GM12892 (cell line): ENCODE results near the gene STH.

Experiments
- DNase-seq: peaks from one replicate; pipeline ENCODE4 v3.0.0; 2011; ENCODE audit not compliant: insufficient read length
- FAIRE-seq: peaks from 2 replicates; lab custom pipeline; 2011; peaks lifted over from hg19 to GRCh38; lab: Jason Lieb, UNC
- POLR2A ChIP-seq: IDR thresholded peaks from 2 replicates; pipeline ENCODE4 v1.6.1; 2011; ENCODE audit warnings: low read depth, low read length, control low read depth
- POLR2AphosphoS5 ChIP-seq: IDR thresholded peaks from 2 replicates; pipeline ENCODE4 v1.6.1; 2011; ENCODE audit warnings: low read depth, low read length, control low read depth
- TAF1 ChIP-seq: IDR thresholded peaks from 2 replicates; pipeline ENCODE4 v1.6.1; 2011; ENCODE audit warnings: low read depth, mild to moderate bottlenecking, control low read depth, low read length, borderline replicate concordance

STH gene

DNA sequence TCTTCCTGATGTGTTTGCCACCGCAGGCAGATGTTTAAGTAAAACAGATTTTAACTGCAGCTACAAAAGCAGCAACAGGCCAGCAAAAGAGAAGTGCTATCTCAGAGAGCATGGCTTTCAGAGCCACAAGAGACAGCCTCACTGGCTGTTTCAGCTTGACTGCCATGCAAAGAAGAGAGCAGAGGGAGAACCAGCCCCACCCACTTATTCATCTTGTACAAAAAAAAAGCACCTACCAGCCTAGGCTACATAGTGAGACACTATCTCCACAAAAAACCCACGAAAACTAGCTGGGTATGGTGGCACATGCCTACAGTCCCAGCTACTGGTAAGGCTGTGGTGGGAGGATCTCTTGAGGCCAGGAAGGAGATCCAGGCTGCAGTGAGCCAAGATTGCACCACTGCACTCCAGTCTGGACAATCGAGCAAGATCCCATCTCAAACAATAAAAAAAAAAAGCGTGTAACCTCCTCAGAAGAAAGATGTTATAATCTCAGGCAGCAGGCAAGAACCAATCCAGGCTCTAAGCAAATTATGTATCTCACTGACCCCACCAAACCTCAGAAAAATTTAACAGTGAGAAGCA lies 30.0 kb downstream of the STH start:
- TF ChIP-seq POLR2A (no peak), TAF1 (no peak), POLR2AphosphoS5 (no peak)
- no peak for DNase-seq
- no peak for FAIRE-seq

GRCh38 chr17:46029627-46030026 lies 30.6 kb downstream of the STH start:
- TF ChIP-seq TAF1 (no peak), POLR2A (no peak), POLR2AphosphoS5 (no peak)
- DNase-seq, result no peak
- no peak for FAIRE-seq

- no peak for FAIRE-seq
- DNase-seq, result no peak
- TF ChIP-seq TAF1 (no peak), POLR2A (no peak), POLR2AphosphoS5 (no peak)
Observed at GRCh38 chr17:46030752-46031151, 31.7 kb downstream of the STH start.

GRCh38 chr17:46031440-46031839 lies 32.4 kb downstream of the STH start:
- DNase-seq, result no peak
- FAIRE-seq, result no peak
- no peak for TF ChIP-seq POLR2AphosphoS5
- TF ChIP-seq TAF1, result no peak
- TF ChIP-seq POLR2A, result no peak

DNA sequence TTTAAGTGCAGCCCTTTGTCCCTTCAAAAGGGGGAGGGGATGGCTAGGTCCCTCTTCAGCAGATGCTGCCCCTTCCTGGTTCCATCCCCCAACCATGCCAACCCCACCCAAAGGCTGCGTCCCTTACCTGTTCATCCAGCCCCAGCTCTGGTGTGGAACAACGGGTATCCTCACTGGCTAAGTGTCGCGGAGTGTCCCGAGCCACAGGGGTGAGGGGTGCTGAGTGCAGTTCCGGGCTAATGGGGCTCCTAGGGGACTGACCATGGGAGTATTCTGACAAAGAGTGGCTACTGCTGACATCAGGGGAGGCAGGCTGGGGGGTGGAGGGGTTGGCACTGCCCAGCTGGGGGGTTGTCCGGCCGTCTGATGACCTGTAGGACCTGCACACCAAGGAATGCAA lies 32.9 kb downstream of the STH start:
- FAIRE-seq (no peak), DNase-seq (no peak)

GRCh38 chr17:46032909-46033308 lies 33.9 kb downstream of the STH start:
- TF ChIP-seq POLR2AphosphoS5 (no peak), TAF1 (no peak), POLR2A (no peak)
- DNase-seq (no peak), FAIRE-seq (no peak)

More for the DNA sequence above, 32.9 kb downstream of the STH start:
- TF ChIP-seq POLR2AphosphoS5 (no peak), POLR2A (no peak), TAF1 (no peak)

GRCh38 chr17:46033392-46033791 lies 34.3 kb downstream of the STH start:
- no peak for FAIRE-seq
- TF ChIP-seq POLR2AphosphoS5 (no peak), POLR2A (no peak), TAF1 (no peak)
- no peak for DNase-seq

DNA sequence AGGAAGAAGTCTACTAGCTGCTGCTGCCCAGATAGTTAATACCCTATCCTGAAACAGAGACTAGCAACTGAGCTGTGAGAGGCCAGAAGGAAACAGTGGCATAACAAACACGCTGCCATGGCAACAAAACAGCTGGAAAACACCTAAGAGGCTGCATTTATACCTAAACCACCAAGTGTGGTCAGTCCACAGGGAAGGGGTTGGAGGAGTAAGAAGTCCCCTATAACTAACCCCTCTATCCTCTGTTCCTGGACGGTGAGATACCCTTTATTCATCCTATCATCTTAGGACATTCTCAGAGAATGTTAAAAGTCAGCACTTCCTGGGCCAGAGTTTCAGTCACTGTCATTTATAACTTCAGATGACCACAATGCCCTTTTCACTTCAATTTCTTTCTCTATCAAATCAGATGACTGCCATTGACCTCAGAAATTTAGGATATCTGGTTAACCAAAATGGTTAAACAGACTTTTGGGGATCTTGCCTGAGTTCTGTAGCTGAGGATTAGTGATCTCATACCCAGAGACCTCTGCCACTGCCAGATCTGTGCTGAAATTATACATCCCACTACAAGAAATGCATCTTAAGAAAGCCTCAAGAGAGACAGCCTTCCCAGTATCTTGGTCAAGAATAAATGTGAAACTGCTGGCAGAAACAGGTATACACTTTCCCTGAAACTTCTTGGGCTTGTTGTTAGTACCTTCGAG lies 36.2 kb downstream of the STH start:
- TF ChIP-seq POLR2A, result no peak
- FAIRE-seq (no peak), DNase-seq (no peak)

DNA sequence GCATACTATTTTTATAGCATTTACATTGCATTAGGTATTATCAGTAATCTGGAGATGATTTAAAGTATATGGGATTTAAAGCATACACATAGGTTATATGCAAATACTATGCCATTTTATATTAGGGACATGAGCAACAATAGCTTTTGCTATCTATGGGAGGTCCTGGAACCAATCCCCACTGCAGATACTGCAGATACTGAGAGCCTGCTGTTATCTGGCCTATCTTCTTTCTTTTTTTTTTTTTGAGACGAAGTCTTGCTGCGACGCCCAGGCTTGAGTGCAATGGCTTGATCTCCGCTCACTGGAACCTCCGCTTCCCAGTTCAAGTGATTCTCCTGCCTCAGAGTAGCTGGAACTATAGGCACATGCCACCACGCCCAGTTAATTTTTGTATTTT lies 37.4 kb downstream of the STH start:
- TF ChIP-seq POLR2A, result no peak
- TF ChIP-seq TAF1, result no peak
- TF ChIP-seq POLR2AphosphoS5, result no peak
- FAIRE-seq (no peak), DNase-seq (no peak)

DNA sequence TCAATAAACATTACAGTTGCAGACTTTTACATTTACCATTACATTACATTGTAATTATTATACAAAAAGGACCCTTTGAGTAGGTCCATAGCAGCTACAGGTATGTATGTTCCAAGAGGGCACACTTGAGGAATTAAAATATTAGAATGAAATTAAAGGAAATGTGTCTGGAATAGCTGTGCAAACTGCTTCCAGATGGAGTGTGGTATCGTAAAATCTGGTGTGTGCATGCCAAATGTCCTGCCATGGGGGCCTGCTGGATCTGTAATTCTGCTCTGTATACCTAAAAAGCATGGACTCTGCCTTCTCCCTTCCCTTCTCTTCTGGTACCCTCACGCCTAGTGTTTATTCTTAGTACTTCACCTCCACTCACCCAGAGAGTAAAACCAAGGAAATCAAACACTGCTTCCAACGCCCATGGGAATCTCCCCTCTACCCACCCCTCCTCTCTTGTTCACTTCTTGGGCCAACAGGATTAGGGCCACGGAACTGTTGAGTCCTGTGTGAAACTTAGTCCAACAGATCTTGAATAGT lies 38.7 kb downstream of the STH start:
- no peak for TF ChIP-seq TAF1
- TF ChIP-seq POLR2A, result no peak
- FAIRE-seq, result no peak
- DNase-seq, result no peak

DNA sequence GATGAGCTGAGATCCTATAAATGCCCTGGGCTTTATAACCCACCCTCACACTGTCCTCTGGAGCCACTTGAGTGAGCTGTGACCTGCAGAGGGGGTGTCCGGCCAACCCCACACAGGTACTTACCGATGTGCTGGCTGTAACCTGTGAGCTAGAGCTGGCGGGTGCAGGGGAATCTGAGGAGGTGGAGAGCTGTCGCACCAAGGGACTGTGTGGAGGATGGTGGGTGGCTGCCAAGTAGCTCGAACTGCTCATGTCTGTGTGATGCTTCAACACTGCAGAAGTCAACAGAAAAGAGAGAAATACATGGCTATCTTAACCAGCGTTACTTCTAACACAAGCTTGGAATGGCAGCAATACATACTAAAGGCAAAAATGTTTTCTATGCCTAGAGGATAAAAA lies 39.4 kb downstream of the STH start:
- FAIRE-seq, result no peak
- no peak for TF ChIP-seq POLR2AphosphoS5
- TF ChIP-seq POLR2A, result no peak
- no peak for TF ChIP-seq TAF1
- no peak for DNase-seq

DNA sequence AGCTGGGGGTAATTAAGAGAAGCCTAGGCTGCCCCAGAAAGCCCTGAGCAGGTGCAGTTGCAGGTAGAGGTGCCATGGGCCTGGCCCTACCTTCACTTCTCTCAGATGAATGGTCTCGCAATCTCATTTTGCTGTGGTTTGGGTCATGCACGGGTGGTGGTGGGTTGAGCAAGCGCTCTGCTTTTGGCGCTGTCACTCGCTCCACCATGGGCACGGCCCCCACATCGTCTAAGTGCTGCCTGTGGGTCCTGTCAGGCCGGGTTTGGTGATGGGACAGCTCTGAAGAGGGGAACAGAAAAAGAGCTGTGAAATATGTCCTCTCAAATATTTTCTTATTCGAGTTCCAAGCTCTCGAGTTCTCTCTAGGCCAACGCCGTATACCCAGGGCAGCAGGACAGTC lies 39.9 kb downstream of the STH start:
- DNase-seq (no peak), FAIRE-seq (no peak)
- no peak for TF ChIP-seq TAF1
- no peak for TF ChIP-seq POLR2A
- no peak for TF ChIP-seq POLR2AphosphoS5
